Activated T-cell treated with anti-CD3 and anti-CD28 coated beads, Interleukin-2, amount 50 U/mL, for 4 hours (primary cell): Measurements from ENCODE around the gene FLNA. TPM values are rescaled to one million over a fixed set of nuclear protein-coding genes. Genes with fewer than 3 reads are reported as not detected.
"Not testable (repeated sequence)": the region's sequence is repeated elsewhere in the genome, so short reads cannot be mapped to it uniquely, and the experiment has no call there.

Source experiments
- ATAC-seq, 2 donors: fragments of 200-7000 bp; cut with Tn5 transposase; one replicate each; pipeline ENCODE4 v1.10.0; 2021
- DNase-seq: peaks from one replicate; pipeline ENCODE4 v3.0.0-alpha.2; 2020
- H3K27me3 Mint-ChIP-seq: one replicate; pipeline ENCODE4 v1.8.0; 2021; ENCODE audit warnings: low read depth, mixed read lengths
- H3K36me3 Mint-ChIP-seq: one replicate; pipeline ENCODE4 v1.8.0; 2022; ENCODE audit warnings: mixed read lengths; ENCODE audit not compliant: insufficient read depth
- H3K4me1 Mint-ChIP-seq: one replicate; pipeline ENCODE4 v1.8.0; 2021; ENCODE audit warnings: low read depth, mixed read lengths
- H3K4me3 Mint-ChIP-seq: one replicate; pipeline ENCODE4 v1.8.0; 2021; ENCODE audit warnings: mild to moderate bottlenecking, moderate library complexity, mixed read lengths
- H3K9me3 Mint-ChIP-seq: one replicate; pipeline ENCODE4 v1.8.0; 2021; ENCODE audit warnings: mixed read lengths
- total RNA-seq, 3 donors: library from RNA; stranded (reverse); gene quantifications; one replicate each; pipeline ENCODE4 v1.2.1, GENCODE V29; 2021

Gene FLNA
- total RNA-seq, 3 donors from 2014 or later, result 765 to 924 (median 866) TPM

GRCh38 chrX:154388649-154389048, 14.2 kb upstream of the FLNA start:
- peak; percentile 29 to 31 for ATAC-seq
- not testable (repeated sequence) for H3K4me1 Mint-ChIP-seq, H3K27me3 Mint-ChIP-seq, DNase-seq, H3K9me3 Mint-ChIP-seq, H3K36me3 Mint-ChIP-seq, H3K4me3 Mint-ChIP-seq

DNA sequence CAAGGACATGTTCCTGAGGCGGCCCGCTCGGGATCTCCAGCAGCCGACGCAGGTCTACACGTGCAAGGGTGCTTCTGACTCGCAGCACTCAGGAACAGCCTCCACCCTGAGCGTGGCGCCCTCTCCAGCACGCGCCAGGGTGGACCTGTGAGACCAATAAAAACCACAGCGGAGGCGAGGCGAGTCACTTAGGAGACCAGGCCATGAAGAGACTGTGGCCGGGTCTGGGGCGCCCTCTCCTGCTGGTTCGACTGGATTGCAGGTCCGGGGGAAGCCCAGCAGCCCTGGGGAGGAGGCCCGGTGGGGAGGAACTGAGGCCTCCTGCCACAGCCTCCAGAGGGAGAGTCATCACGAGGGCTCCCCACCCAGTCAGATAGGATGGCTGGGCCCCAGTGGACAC, 13.7 kb upstream of the FLNA start:
- H3K36me3 Mint-ChIP-seq, H3K27me3 Mint-ChIP-seq, H3K4me3 Mint-ChIP-seq, H3K4me1 Mint-ChIP-seq, H3K9me3 Mint-ChIP-seq, DNase-seq: not testable (repeated sequence)
- peak; percentile 28 to 33 for ATAC-seq

DNA sequence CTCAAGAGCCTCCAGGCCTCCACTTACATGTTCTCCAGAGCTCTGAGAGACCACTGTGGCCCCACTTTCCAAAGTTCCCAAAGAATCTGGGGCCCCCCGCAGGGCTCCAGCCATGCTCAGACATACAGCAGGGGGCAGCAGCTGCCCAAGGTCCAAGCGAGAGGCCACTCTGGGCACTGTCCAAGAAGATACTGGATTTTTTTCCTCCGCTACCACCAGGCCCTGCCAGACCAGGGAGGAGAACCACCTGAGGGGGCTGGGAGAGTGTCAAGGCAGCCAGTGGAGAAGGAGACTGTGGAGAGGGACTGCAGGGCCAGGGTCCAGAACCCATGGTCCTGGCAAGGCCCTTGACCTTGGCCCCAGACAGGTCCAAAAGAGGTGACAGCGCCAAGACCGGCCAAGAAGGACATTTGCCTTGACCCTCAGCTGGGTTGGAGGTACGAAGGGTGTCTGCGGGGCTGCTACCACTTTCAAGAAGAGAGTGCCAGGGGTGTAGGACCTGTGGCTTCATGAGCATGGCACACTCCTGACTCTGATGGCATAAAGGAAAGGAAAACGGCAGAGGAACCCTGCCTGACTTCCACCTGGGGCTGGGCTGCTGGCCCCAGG, 10.0 kb upstream of the FLNA start:
- H3K27me3 Mint-ChIP-seq, result no peaks in the 10 kb centered on the region
- H3K4me3 Mint-ChIP-seq, result no peak overlapping the region
- H3K9me3 Mint-ChIP-seq, result no peaks in the 10 kb centered on the region
- H3K4me1 Mint-ChIP-seq, result peaks cover 2% of the 10 kb centered on the region
- DNase-seq (no peak), ATAC-seq (no peak)
- peaks cover 2% of the 10 kb centered on the region for H3K36me3 Mint-ChIP-seq

DNA sequence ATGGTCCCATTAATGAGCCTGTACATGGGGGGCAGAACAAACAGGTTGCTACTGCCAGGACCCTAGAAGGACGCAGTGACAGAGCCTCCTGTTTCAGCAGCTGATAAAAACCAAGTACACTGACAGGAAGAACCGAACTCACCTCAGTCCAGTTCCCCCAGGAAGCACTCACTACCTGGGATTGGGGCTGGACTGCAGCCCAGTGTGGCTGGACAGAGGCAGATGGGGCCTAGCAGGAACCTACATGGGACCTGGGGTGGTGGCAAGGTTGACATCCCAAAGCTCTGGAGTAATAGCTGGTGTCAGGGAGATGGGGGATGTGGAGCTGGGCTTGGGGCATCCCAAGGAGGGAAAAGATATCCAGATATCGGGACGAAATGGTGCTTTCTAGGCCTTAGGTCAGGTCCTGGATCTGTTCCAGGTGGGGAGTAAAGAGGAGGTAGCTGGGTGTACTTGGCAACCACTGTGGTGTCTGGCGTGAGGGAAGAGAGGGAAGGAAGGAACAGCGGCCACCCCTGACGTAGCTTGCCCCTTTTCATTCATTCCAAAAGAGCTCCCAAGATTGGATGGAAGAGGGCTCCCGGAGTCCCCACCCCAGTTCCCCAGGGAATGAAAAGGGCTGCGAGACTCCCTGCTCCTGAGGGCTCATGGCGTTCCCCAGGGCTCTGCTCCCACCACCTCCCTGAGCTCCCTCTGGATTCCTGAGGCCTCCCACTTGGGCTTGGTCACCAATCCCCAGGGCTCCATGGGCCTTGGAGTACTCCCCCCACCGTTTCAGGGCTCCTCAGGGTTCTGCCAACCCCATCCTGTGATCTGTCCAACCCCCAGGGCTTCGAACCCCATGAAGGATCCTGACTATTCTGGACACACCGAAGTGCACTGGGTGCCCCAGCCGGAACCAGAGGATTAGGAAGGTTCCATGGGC, 9.2 kb upstream of the FLNA start:
- no peak for ATAC-seq
- H3K4me3 Mint-ChIP-seq, result no peak overlapping the region
- H3K27me3 Mint-ChIP-seq, result no peaks in the 10 kb centered on the region
- peaks cover 2% of the 10 kb centered on the region for H3K36me3 Mint-ChIP-seq
- peaks cover 2% of the 10 kb centered on the region for H3K4me1 Mint-ChIP-seq
- no peaks in the 10 kb centered on the region for H3K9me3 Mint-ChIP-seq
- DNase-seq, result no peak

- Mint-ChIP-seq H3K9me3 (no peaks in the 10 kb centered on the region), H3K27me3 (no peaks in the 10 kb centered on the region)
These were observed 8.1 kb upstream of the FLNA start for GRCh38 chrX:154382483-154383069.

DNA sequence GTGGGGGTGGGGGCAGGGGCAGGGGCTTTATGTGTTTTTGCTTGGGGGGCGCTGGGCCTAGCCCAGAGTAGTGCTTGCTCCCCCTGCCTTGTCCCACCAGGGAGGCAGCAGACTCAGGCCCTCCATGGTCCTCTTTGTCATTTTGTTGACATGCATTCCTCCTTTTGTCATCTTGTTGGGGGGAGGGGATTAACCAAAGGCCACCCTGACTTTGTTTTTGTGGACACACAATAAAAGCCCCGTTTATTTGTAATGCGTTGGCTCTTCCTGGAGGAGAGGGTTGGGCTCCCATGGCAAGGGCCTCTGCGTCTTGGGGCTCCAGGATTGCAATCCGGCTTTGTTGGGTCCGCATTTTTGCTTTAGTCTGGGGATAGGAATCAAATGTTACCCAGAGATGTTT, 6.8 kb upstream of the FLNA start:
- no peak for ATAC-seq
- H3K36me3 Mint-ChIP-seq, result peaks cover 2% of the 10 kb centered on the region
- H3K4me3 Mint-ChIP-seq, result no peak overlapping the region
- peaks cover 8% of the 10 kb centered on the region for H3K4me1 Mint-ChIP-seq
- DNase-seq, result no peak
- no peaks in the 10 kb centered on the region for H3K27me3 Mint-ChIP-seq
- no peaks in the 10 kb centered on the region for H3K9me3 Mint-ChIP-seq

More at GRCh38 chrX:154382483-154383069, 8.1 kb upstream of the FLNA start:
- Mint-ChIP-seq H3K36me3 (peaks cover 2% of the 10 kb centered on the region), H3K4me3 (no peak overlapping the region), H3K4me1 (peaks cover 4% of the 10 kb centered on the region)
- ATAC-seq (no peak), DNase-seq (no peak)

DNA sequence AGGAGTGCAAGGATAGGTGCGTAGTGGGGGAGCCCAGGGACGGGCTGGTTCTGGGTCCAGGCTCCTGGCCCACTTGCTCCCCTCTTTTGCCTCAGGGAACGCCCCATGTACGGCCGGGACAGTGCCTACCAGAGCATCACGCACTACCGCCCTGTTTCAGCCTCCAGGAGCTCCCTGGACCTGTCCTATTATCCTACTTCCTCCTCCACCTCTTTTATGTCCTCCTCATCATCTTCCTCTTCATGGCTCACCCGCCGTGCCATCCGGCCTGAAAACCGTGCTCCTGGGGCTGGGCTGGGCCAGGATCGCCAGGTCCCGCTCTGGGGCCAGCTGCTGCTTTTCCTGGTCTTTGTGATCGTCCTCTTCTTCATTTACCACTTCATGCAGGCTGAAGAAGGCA, 6.4 kb upstream of the FLNA start:
- Mint-ChIP-seq H3K4me3 (peak overlapping the region; percentile 90), H3K36me3 (peaks cover 2% of the 10 kb centered on the region), H3K27me3 (no peaks in the 10 kb centered on the region), H3K9me3 (no peaks in the 10 kb centered on the region), H3K4me1 (peaks cover 8% of the 10 kb centered on the region)
- ATAC-seq, result no peak
- no peak for DNase-seq

DNA sequence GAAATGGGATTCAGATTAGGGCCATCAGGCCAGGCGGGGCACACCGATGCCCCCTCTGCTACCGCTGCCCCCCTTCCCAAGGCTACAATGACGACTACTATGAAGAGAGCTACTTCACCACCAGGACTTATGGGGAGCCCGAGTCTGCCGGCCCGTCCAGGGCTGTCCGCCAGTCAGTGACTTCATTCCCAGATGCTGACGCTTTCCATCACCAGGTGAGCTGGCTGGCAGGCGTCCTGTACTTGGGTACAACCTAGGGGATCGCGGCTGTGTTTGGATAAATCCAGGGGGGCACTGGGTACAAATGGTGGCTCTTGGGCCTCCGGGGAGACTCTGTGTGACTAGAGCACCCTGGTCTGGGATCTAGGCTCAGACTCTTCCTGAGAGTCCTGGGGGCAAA, 5.7 kb upstream of the FLNA start:
- no peaks in the 10 kb centered on the region for H3K9me3 Mint-ChIP-seq
- peak overlapping the region; percentile 90 for H3K4me3 Mint-ChIP-seq
- DNase-seq, result no peak
- peaks cover 9% of the 10 kb centered on the region for H3K4me1 Mint-ChIP-seq
- peaks cover 2% of the 10 kb centered on the region for H3K36me3 Mint-ChIP-seq
- no peak for ATAC-seq
- no peaks in the 10 kb centered on the region for H3K27me3 Mint-ChIP-seq

DNA sequence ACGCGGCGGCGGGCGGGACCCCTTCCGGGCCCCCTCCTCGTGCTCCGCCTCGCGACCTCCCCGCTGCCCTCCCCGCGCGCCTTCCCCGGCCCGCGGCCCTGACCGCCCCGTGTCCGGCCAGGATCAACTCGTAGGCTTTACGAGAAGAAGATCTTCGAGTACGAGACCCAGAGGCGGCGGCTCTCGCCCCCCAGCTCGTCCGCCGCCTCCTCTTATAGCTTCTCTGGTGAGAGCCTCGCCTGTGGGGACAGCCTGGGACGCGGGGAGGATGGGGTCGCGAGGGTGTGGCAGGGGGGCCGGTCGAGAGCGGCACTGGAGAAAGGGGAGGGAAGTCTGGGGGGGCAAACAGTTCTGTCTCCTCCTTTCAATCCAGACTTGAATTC, 5.1 kb upstream of the FLNA start:
- no peaks in the 10 kb centered on the region for H3K9me3 Mint-ChIP-seq
- H3K27me3 Mint-ChIP-seq, result no peaks in the 10 kb centered on the region
- H3K36me3 Mint-ChIP-seq, result peaks cover 2% of the 10 kb centered on the region
- peak overlapping the region; percentile 90 for H3K4me3 Mint-ChIP-seq
- ATAC-seq (no peak), DNase-seq (no peak)
- H3K4me1 Mint-ChIP-seq, result peaks cover 13% of the 10 kb centered on the region

GRCh38 chrX:154378799-154379568, 4.5 kb upstream of the FLNA start, which contains the start of gene EMD:
Gene EMD (plus strand): TSS chrX:154379295. CDS start chrX:154379485, 190 bp downstream.
- no peaks in the 10 kb centered on the region for H3K27me3 Mint-ChIP-seq
- H3K4me3 Mint-ChIP-seq, result peak within 1 kb of the TSS; percentile 90
- DNase-seq (peak; percentile 94), ATAC-seq (peak; percentile 85)
- peaks cover 2% of the 10 kb centered on the region for H3K36me3 Mint-ChIP-seq
- H3K9me3 Mint-ChIP-seq, result no peaks in the 10 kb centered on the region
- H3K4me1 Mint-ChIP-seq, result peaks cover 13% of the 10 kb centered on the region

DNA sequence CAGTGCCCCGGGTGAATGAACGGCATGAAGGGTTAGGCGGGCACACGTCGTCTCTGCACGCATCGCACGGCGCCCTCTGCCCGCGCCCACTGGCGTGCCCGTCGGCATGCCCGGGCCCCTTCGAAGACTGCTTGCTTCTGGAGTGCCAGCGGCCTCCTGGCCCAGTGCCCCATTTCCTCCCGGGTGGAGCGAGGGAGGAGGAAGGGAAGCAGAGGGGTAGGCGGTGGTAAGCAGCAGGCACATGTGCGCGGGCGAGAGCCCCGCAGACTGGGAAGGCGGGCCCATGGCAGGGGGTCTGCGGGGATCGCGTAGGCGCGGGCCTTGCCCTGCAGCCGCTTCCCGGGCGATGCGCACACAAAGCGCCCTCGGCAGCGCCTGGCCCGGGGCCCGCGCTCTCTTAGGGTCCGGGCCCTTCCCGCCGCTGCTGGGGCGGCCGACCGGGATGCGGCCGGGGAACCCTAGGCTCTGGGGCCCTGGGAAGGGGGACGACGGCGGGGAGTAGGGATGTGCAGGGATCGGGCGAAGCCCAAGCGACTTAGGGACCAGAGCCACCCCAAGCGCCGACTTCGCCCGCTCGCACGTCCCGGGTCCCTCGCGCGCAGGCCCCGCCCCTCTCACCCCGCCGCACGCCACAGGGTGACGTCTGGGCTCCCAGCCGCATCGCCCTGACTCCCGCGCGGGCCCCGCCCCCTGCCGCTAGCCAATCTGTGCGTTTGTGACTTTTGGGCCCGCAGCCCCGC, 3.8 kb upstream of the FLNA start:
- ATAC-seq (peak; percentile 1), DNase-seq (no peak)
- Mint-ChIP-seq H3K4me3 (peak overlapping the region; percentile 63), H3K9me3 (no peaks in the 10 kb centered on the region), H3K27me3 (no peaks in the 10 kb centered on the region), H3K36me3 (peaks cover 2% of the 10 kb centered on the region), H3K4me1 (peaks cover 16% of the 10 kb centered on the region)

DNA sequence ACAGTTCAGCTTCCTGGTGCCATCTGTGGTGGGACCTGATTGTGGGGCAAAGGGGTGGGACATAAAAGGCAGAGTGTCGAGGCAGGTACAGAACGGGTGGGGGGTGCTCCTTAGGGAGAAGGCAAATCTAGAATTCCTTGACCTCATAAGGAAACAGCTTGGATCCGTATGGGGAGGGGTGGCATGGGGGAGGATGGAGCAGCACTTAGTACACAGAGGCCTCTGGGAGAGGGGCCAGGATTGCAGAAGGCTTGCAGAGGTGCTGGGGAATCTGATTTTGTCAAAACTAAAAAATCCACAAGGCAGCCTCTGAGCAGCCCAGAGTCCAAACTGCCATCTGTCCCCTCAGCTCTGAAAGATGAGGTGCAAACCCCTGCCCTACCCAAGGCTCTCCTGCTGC, 2.3 kb upstream of the FLNA start:
- Mint-ChIP-seq H3K36me3 (peaks cover 2% of the 10 kb centered on the region), H3K4me3 (no peak overlapping the region), H3K27me3 (no peaks in the 10 kb centered on the region), H3K4me1 (peaks cover 25% of the 10 kb centered on the region), H3K9me3 (no peaks in the 10 kb centered on the region)
- DNase-seq (no peak), ATAC-seq (no peak)

DNA sequence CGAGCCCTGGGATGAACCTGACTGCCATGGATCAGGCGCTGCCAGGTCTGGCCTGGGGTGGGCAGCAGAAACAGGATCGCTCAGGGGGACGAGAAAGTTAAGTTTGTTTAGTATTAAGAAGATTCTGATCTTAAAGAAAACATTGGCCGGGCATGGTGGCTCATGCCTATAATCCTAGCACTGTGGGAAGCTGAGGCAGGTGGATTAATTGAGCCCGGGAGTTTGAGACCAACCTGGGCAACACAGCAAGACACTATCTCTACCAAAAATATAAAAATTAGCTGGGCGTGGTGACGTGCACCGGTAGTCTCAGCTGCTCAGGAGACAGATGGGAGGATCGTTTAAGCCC, 696 bp upstream of the FLNA start:
- no peaks in the 10 kb centered on the region for H3K9me3 Mint-ChIP-seq
- DNase-seq, result no peak
- H3K27me3 Mint-ChIP-seq, result no peaks in the 10 kb centered on the region
- no peak overlapping the region for H3K4me3 Mint-ChIP-seq
- peaks cover 2% of the 10 kb centered on the region for H3K36me3 Mint-ChIP-seq
- no peak for ATAC-seq
- H3K4me1 Mint-ChIP-seq, result peaks cover 23% of the 10 kb centered on the region
